ENCODE data around the gene SLC25A52. TPM values are rescaled to one million over a fixed set of nuclear protein-coding genes. Genes with fewer than 3 reads are reported as not detected.

Gene SLC25A52
- polyA plus RNA-seq, 1 experiment = not detected

DNA sequence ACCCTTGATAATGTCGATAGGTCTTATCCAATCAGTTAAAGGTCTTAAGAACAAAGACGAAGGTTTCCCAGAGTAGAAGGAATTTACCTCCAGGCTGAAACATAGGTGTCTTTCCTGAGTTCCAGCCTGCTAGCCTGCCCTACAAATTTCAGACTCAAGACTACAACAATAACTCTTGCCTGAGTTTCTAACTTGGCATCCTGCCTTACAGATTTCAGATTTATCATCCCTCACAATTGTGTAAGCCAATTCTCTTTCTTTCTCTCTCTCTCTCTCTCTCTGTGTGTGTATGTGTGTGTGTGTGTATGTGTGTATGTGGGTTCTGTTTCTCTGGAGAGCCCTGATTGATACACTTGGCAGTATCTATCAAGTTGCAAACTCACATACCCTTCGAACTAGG lies 39.1 kb downstream of the SLC25A52 start:
- POLR2A ChIA-PET = no interaction called here
- peaks cover 9% of the 10 kb centered on the region for H3K27me3 ChIP-seq (ENCODE audit: control insufficient read depth, insufficient read depth, low read length)
- TF ChIP-seq, protein P1, sequence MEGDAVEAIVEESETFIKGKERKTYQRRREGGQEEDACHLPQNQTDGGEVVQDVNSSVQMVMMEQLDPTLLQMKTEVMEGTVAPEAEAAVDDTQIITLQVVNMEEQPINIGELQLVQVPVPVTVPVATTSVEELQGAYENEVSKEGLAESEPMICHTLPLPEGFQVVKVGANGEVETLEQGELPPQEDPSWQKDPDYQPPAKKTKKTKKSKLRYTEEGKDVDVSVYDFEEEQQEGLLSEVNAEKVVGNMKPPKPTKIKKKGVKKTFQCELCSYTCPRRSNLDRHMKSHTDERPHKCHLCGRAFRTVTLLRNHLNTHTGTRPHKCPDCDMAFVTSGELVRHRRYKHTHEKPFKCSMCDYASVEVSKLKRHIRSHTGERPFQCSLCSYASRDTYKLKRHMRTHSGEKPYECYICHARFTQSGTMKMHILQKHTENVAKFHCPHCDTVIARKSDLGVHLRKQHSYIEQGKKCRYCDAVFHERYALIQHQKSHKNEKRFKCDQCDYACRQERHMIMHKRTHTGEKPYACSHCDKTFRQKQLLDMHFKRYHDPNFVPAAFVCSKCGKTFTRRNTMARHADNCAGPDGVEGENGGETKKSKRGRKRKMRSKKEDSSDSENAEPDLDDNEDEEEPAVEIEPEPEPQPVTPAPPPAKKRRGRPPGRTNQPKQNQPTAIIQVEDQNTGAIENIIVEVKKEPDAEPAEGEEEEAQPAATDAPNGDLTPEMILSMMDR (IDR thresholded peaks at IDR 0.05; ENCODE audit: insufficient read depth, low read depth, low read length) = no peak
- DNase-seq (ENCODE audit: low read depth) = no peak
- no peak overlapping the region for H3K4me3 ChIP-seq (ENCODE audit: low read depth, low read length)
- H3K36me3 ChIP-seq (ENCODE audit: control insufficient read depth, insufficient read depth, low read length) = no peaks in the 10 kb centered on the region
- CTCF ChIA-PET = interaction anchor here (0.6 to 2.3 kb wide), 18 partner anchors 8 to 255 kb away, joined by 3 to 41 read pairs (median 5); no protein-coding TSS in a partner anchor

DNA sequence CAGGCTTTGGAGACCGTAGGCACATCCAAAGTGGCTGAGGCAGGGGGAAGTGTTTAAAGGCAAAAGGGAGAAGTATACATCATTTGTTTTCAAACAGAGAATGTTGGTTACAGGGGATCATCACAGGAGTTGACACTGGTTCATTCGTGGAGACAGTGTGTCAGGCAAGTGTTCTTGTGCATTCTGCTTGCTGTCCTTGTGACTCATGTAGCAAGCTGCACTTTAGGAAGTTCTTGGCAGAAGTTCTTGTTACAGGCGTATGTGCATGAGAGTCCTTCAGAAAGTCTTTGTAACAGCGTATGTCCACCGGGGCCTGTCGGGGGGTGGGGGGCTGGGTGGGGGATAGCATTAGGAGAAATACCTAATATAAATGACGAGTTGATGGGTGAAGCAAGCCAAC lies 39.8 kb downstream of the SLC25A52 start:
- H3K4me3 ChIP-seq (ENCODE audit: low read depth, low read length) = no peak overlapping the region
- POLR2A ChIA-PET = no interaction called here
- peaks cover 9% of the 10 kb centered on the region for H3K27me3 ChIP-seq (ENCODE audit: control insufficient read depth, insufficient read depth, low read length)
- H3K36me3 ChIP-seq (ENCODE audit: control insufficient read depth, insufficient read depth, low read length) = no peaks in the 10 kb centered on the region
- CTCF ChIA-PET = interaction anchor here (0.6 to 2.1 kb wide), 3 partner anchors 160 to 748 kb away, joined by 3 to 5 read pairs (median 3); no protein-coding TSS in a partner anchor
- TF ChIP-seq, protein P1 (IDR thresholded peaks at IDR 0.05; ENCODE audit: insufficient read depth, low read depth, low read length) = no peak
- DNase-seq (ENCODE audit: low read depth) = no peak

DNA sequence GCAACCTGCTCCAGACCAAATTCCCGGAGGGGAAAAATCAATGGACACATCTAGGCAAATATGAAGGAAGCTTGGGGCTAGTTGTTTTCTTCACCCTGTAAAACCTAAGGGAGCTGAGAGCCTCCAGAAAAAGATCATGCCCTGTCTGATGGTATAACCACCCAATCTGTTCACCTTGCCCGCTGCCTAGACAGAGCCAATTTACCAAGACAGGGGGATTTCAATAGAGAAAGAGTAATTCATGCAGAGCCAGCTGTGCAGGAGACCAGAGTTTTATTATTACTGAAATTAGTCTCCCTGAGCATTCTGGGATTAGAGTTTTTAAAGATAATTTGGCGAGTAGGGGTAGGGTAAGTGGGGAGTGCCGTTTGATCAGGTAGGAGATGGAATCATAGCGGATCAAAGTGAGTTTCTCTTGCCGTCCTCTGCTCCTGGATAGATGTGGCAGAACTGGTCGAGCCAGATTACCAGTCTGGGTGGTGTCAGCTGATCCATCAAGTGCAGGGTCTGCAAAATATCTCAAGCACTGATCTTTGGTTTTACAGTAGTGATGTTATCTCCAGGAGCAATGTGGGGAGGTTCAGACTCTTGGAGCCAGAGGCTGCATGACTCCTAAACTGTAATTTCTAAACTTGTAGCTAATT lies 41.2 kb downstream of the SLC25A52 start:
- TF ChIP-seq, protein P1 (IDR thresholded peaks at IDR 0.05; ENCODE audit: insufficient read depth, low read depth, low read length) = no peak
- POLR2A ChIA-PET = no interaction called here

DNA sequence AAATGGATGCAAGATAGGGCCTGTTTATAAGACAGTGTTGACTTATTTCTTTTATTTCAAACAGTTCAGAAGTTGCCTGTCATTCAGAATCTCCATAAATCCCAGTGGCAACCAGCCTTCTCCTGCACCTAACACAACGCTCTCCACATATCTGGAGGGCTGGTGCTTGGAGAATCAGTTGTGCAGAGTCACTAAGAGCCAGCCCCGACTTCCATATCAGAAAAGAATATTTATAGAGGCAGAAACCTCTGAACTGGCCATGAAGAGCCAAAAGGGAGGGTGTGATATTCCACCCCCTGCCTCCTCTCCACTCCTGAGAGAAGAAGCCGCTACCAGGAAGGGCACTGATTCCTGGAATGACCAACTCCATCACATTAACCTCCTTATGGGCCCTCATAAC lies 42.3 kb downstream of the SLC25A52 start:
- no peak for DNase-seq (ENCODE audit: low read depth)
- CTCF ChIA-PET = interaction anchor here (1.0 kb wide), 1 partner anchor 162 kb away, joined by 3 read pairs; no protein-coding TSS in a partner anchor

More for the DNA sequence above, 41.2 kb downstream of the SLC25A52 start:
- Histone ChIP-seq H3K36me3 (ENCODE audit: control insufficient read depth, insufficient read depth, low read length) (no peaks in the 10 kb centered on the region), H3K27me3 (ENCODE audit: control insufficient read depth, insufficient read depth, low read length) (peaks cover 6% of the 10 kb centered on the region), H3K4me3 (ENCODE audit: low read depth, low read length) (no peak overlapping the region)
- CTCF ChIA-PET = interaction anchor here (1.0 to 2.1 kb wide), 2 partner anchors 163 kb away, joined by 3 to 5 read pairs; no protein-coding TSS in a partner anchor
- DNase-seq (ENCODE audit: low read depth) = no peak

DNA sequence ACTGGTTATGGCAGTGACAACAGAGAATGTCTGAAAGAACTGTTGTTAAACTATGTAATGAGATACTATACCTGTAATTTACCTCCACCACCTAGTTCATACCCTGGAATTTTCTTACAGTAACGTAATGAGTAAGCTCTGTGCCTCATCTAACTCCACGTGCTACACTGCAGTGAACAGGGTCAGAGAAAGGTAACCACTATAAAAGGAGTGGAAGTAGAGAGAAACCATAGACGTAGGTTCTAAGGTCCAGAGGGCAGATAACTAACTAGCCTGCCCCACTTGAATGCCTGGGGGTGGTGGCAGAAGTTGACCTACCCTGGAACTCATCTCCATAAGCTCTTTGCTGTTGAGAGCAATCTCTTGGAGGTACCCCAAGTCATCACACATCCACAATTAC lies 44.3 kb downstream of the SLC25A52 start:
- TF ChIP-seq, protein P1 (IDR thresholded peaks at IDR 0.05; ENCODE audit: insufficient read depth, low read depth, low read length) = no peak
- Histone ChIP-seq H3K27me3 (ENCODE audit: control insufficient read depth, insufficient read depth, low read length) (no peaks in the 10 kb centered on the region), H3K36me3 (ENCODE audit: control insufficient read depth, insufficient read depth, low read length) (no peaks in the 10 kb centered on the region), H3K4me3 (ENCODE audit: low read depth, low read length) (no peak overlapping the region)
- ChIA-PET CTCF (interaction anchor here (0.7 kb wide), 1 partner anchor 19 kb away, joined by 4 read pairs; no protein-coding TSS in a partner anchor), POLR2A (no interaction called here)
- DNase-seq (ENCODE audit: low read depth) = no peak

More for the DNA sequence above, 42.3 kb downstream of the SLC25A52 start:
- no peaks in the 10 kb centered on the region for H3K27me3 ChIP-seq (ENCODE audit: control insufficient read depth, insufficient read depth, low read length)
- POLR2A ChIA-PET = no interaction called here
- TF ChIP-seq, protein P1 (IDR thresholded peaks at IDR 0.05; ENCODE audit: insufficient read depth, low read depth, low read length) = no peak
- no peak overlapping the region for H3K4me3 ChIP-seq (ENCODE audit: low read depth, low read length)
- H3K36me3 ChIP-seq (ENCODE audit: control insufficient read depth, insufficient read depth, low read length) = no peaks in the 10 kb centered on the region
